Mononuclear cell (primary cell): ENCODE results near the gene MEGF6. TPM values are rescaled to one million over a fixed set of nuclear protein-coding genes. Genes with fewer than 3 reads are reported as not detected.
"Not testable (repeated sequence)": the region's sequence is repeated elsewhere in the genome, so short reads cannot be mapped to it uniquely, and the experiment has no call there.

ENCODE experiments used
- H3K27me3 ChIP-seq: 2 replicates; pipeline ENCODE4 v1.6.0; 2011; ENCODE audit warnings: low read length, control low read depth; ENCODE audit not compliant: insufficient read depth
- H3K4me1 ChIP-seq: 2 replicates; pipeline ENCODE4 v1.5.1; 2011; ENCODE audit warnings: mild to moderate bottlenecking, low read length, control low read depth; ENCODE audit not compliant: insufficient read depth
- H3K4me3 ChIP-seq: 2 replicates; pipeline ENCODE4 v1.5.1; 2011; ENCODE audit warnings: mild to moderate bottlenecking, low read length, moderate library complexity
- H3K9me3 ChIP-seq: 2 replicates; pipeline ENCODE4 v1.5.1; 2011; ENCODE audit warnings: low read depth, mild to moderate bottlenecking, control low read depth, low read length
- total RNA-seq: library from RNA; depleted of rRNA; stranded (reverse); fragments of >200 nt; gene quantifications from one replicate; pipeline ENCODE4 v1.2.3, GENCODE V29; 2012

The MEGF6 gene
- total RNA-seq, 1 donor = 16.2 TPM

DNA sequence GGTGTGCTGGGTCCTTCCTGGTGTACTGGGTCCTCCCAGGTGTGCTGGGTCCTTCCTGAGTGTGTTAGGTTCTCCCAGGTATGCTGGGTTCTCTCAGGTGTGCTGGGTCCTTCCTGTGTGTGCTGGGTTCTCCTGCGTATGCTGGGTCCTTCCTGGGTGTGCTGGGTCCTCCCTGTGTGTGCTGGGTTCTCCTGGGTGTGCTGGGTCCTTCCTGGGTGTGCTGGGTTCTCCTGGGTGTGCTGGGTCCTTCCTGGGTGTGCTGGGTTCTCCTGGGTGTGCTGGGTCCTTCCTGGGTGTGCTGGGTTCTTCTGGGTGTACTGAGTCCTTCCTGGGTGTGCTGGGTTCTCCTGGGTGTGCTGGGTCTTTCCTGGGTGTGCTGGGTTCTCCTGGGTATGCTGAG lies 38.7 kb downstream of the MEGF6 start:
- H3K9me3 ChIP-seq, H3K27me3 ChIP-seq, H3K4me3 ChIP-seq, H3K4me1 ChIP-seq: not testable (repeated sequence)

GRCh38 chr1:3571263-3571662 lies 40.0 kb downstream of the MEGF6 start:
- Histone ChIP-seq H3K27me3 (no peaks in the 10 kb centered on the region), H3K4me1 (no peaks in the 10 kb centered on the region), H3K4me3 (no peak overlapping the region), H3K9me3 (no peaks in the 10 kb centered on the region)

GRCh38 chr1:3570066-3570986 lies 41.0 kb downstream of the MEGF6 start:
- Histone ChIP-seq H3K27me3 (no peaks in the 10 kb centered on the region), H3K4me1 (no peaks in the 10 kb centered on the region), H3K9me3 (no peaks in the 10 kb centered on the region), H3K4me3 (no peak overlapping the region)

- Histone ChIP-seq H3K27me3 (no peaks in the 10 kb centered on the region), H3K4me3 (no peak overlapping the region), H3K9me3 (no peaks in the 10 kb centered on the region), H3K4me1 (no peaks in the 10 kb centered on the region)
Measured at GRCh38 chr1:3569436-3569835, 41.9 kb downstream of the MEGF6 start.

- Histone ChIP-seq H3K27me3 (no peaks in the 10 kb centered on the region), H3K4me3 (no peak overlapping the region), H3K4me1 (no peaks in the 10 kb centered on the region)
Measured at GRCh38 chr1:3568815-3569435, 42.4 kb downstream of the MEGF6 start.

DNA sequence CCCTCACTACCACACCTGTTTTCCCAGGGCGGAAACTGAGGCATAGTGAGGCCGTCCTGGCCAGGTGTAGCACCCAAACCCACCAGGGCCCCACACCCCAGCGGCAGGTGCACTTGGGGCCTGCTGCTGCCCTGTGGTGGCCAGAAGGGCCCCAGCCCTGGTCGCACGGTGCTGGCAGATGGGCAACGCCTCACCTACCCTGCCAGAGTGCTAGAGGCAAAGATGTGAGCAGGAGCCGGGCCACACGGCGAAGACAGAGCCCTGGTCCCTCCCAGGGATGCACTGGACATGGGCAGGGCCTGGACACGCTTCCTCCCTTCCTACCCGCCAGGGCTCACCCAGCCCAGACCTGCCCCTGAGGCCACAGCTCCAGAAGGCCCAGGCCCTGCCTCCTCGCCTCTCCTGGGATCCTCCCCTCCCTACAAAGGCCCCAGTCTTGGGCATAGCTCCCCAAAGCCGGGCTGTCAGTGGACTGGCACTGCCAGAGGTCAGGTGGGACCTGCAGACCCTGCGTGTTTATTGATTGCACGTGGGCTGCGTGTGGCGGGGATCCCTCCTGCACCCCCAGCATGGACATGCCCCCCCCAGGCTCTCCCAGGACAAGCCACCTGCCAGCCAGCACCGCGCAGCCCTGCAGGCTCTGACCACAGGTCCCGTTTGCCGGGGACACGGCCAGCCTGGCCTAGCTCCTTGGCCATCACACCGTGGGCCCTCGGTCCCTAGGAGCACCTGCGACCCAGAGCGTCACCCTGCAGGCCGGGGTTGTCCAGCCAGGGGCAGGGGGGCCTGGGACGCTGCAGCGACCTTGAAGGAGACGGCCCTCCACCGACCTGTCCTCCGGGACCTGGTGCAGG lies 44.1 kb downstream of the MEGF6 start:
- Histone ChIP-seq H3K27me3 (no peaks in the 10 kb centered on the region), H3K4me3 (no peak overlapping the region), H3K9me3 (no peaks in the 10 kb centered on the region), H3K4me1 (no peaks in the 10 kb centered on the region)

More at GRCh38 chr1:3568815-3569435, 42.4 kb downstream of the MEGF6 start:
- no peaks in the 10 kb centered on the region for H3K9me3 ChIP-seq

DNA sequence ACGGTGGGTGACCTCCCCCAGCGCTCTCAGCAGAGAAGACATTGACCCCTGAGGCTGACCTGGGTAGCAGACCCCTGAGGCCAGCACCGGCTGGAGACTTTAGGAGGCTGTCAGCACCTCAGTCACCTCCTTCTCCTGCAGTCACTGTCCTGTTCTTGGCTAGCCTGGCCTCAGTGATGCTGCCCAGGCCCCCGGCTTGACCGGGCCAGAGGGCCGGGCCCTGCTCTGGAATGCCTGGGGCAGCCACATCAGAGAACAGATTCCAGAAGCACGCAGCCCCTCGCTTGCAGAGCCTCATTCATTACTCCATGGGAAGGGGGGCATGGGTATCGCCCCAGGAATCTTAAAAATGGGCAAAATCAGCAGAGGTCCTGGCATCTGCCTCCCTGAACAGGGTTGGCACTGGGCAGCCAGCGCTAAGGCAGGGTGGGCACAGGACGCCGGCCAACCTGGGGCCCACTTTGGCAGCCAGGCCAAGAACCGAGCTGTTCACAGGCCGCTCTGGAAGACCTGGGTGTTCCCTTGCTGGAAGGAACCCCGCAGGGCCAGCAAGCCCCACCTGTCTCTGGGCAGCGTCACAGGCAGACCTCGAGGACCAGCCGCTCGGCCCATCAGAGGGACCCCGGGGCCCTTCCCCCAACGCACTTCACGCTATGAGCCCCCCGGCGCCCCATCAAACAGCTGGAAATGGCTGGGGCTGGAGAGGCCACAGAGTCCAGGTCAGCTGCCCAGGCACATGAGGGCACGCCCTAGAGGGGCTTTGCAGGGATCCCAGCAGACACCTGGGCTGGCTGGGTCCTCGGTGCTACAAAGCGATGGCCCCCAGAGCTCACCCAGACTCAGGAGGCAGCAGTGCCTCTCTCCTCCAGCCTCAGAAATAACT lies 45.1 kb downstream of the MEGF6 start:
- no peaks in the 10 kb centered on the region for H3K27me3 ChIP-seq
- H3K4me1 ChIP-seq = no peaks in the 10 kb centered on the region
- no peaks in the 10 kb centered on the region for H3K9me3 ChIP-seq
- no peak overlapping the region for H3K4me3 ChIP-seq

DNA sequence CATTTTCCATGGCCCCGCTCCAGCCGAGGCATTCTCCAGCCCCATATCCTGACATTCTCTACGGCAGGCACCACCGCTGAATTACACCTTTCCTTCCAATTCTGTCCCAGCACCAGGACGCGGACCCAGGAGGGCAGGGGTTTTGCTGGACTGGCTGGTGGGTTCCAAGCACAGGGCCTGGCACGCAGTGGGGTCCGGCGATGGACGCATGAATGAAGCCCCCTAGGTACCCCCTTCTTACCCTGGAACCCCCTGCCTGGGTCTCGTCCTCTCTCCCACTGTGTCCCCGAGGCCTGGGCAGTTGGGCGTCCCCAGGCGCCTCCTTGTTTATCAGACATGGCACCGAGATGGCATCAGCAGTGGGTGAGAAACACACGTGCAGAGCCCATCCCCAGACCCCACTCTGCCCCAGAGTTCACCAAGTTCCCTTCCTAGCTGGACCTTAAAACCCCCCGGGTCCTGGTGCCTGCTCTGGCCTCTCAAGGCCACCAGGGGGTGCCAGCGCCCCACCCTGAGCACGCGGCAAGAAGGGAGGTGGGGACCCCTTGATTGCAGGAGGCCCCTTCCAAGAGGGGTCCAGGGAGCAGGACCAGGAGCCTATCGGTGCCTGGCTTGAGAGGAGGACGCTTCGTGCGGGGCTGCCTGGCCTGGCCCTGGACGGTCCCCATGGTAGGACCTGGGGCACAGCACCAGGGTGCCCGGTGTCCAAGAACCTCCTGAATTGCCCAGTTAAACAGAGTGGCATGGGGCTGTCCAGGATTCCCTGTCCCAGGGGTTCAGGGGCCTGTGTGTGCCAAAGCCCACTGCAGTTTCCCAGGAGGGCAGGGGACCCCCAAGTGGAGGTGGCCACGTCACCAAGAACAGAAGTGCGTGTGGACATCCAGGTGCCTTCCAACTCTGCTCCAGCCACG lies 46.1 kb downstream of the MEGF6 start:
- Histone ChIP-seq H3K4me3 (no peak overlapping the region), H3K27me3 (no peaks in the 10 kb centered on the region), H3K9me3 (no peaks in the 10 kb centered on the region), H3K4me1 (no peaks in the 10 kb centered on the region)

DNA sequence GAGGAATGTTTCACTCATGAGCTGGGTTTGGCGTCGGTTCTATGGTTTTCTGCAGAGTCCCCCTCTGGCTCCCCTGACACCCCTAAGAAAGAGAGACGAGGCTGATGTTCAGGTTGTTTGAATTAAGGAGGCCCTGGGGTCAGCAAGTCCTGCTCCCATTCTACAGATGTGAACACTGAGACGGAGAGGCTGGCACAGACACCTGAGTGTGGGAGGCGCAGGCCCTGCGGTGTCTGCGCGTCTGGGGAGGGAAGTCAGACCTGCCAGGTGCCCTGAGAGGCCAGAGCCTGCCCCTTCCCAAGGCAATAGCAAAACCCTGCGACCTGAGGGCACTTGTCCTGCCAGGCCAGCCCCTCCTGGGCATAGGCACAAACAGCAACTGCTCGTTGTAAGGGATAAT lies 47.7 kb downstream of the MEGF6 start:
- no peaks in the 10 kb centered on the region for H3K27me3 ChIP-seq
- H3K4me1 ChIP-seq = no peaks in the 10 kb centered on the region
- no peaks in the 10 kb centered on the region for H3K9me3 ChIP-seq
- H3K4me3 ChIP-seq = no peak overlapping the region

DNA sequence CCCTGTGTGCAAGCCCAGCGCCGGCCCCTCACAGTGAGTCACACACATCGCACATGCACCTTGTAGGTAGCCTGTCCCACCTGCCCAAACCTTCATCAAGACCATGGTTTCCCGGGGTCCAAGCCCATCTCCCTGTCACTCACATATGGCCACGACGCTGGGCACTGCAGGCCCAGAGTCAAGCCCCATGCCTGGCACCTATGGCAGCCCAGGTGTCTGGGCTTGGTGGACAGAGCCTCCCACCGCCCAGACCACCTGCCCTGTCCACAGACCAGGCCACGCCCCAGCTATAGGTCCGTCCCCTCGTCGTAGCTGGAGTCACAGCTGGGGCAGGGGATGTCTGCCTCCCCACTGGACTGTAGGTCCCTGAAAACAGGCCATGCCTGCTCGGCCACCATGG lies 48.2 kb downstream of the MEGF6 start:
- Histone ChIP-seq H3K4me3 (no peak overlapping the region), H3K9me3 (no peaks in the 10 kb centered on the region), H3K27me3 (no peaks in the 10 kb centered on the region), H3K4me1 (no peaks in the 10 kb centered on the region)

DNA sequence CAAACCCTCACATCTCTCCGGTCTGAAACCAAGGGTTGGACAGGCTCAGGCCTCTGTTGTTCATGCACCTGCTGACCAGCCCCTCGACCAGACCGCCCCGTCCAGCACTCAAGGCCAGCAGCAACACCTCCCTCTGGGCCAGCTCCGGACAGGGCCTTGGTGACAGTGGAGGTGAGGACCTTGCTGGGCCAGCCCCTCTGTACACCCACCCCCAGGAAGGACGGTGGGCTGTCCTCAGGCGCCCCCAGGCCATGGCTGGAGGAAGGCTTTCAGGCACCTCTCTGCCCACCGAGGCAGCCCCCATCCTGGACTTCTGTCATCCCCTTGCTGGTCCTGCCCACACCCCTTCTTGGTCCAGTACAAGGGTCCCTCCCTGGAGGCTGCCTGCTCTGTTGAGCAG lies 48.6 kb downstream of the MEGF6 start:
- H3K9me3 ChIP-seq = no peaks in the 10 kb centered on the region
- H3K27me3 ChIP-seq = no peaks in the 10 kb centered on the region
- no peaks in the 10 kb centered on the region for H3K4me1 ChIP-seq
- H3K4me3 ChIP-seq = no peak overlapping the region

GRCh38 chr1:3561702-3562101 lies 49.6 kb downstream of the MEGF6 start:
- H3K4me3 ChIP-seq = no peak overlapping the region
- H3K4me1 ChIP-seq = no peaks in the 10 kb centered on the region

GRCh38 chr1:3560981-3561380 lies 50.3 kb downstream of the MEGF6 start:
- H3K9me3 ChIP-seq = no peaks in the 10 kb centered on the region
- H3K4me1 ChIP-seq = no peaks in the 10 kb centered on the region
- no peaks in the 10 kb centered on the region for H3K27me3 ChIP-seq
- H3K4me3 ChIP-seq = no peak overlapping the region

More at GRCh38 chr1:3561702-3562101, 49.6 kb downstream of the MEGF6 start:
- no peaks in the 10 kb centered on the region for H3K27me3 ChIP-seq
- no peaks in the 10 kb centered on the region for H3K9me3 ChIP-seq
